ENCODE measurements around the gene TLR9. TPM values are rescaled to one million over a fixed set of nuclear protein-coding genes. Genes with fewer than 3 reads are reported as not detected.

TLR9 gene
- total RNA-seq, 1 experiment from 2014 or later = 26.5 TPM

GRCh38 chr3:52203701-52204100 lies 21.7 kb downstream of the TLR9 start:
- H3K9me3 ChIP-seq (ENCODE audit: low read length) = no peaks in the 10 kb centered on the region
- H4K20me1 ChIP-seq (ENCODE audit: insufficient read depth, low read depth, low read length) = 0 out of 2 replicates have a peak, but pooled peaks cover 8% of the 10 kb centered on the region
- H3K79me2 ChIP-seq (ENCODE audit: low read length) = peaks cover 14% of the 10 kb centered on the region
- H3K27me3 ChIP-seq (ENCODE audit: low read length) = no peaks in the 10 kb centered on the region
- no peak overlapping the region for H3K9ac ChIP-seq (ENCODE audit: low read length)
- no peak overlapping the region for H3K27ac ChIP-seq (ENCODE audit: low read length)
- H3K36me3 ChIP-seq (ENCODE audit: insufficient read depth, low read length) = peaks cover 63% of the 10 kb centered on the region
- H2AFZ ChIP-seq (ENCODE audit: low read length) = no peak overlapping the region
- no peak overlapping the region for H3K4me2 ChIP-seq (ENCODE audit: low read depth, low read length, poor library complexity, severe bottlenecking)
- H3K9me2 ChIP-seq (replicated peaks; ENCODE audit: insufficient read depth, low read length) = no peaks in the 10 kb centered on the region
- no peak for DNase-seq
- H3K4me3 ChIP-seq (ENCODE audit: low read length) = no peak overlapping the region
- H3K4me1 ChIP-seq (ENCODE audit: low read length) = peaks cover 41% of the 10 kb centered on the region

DNA sequence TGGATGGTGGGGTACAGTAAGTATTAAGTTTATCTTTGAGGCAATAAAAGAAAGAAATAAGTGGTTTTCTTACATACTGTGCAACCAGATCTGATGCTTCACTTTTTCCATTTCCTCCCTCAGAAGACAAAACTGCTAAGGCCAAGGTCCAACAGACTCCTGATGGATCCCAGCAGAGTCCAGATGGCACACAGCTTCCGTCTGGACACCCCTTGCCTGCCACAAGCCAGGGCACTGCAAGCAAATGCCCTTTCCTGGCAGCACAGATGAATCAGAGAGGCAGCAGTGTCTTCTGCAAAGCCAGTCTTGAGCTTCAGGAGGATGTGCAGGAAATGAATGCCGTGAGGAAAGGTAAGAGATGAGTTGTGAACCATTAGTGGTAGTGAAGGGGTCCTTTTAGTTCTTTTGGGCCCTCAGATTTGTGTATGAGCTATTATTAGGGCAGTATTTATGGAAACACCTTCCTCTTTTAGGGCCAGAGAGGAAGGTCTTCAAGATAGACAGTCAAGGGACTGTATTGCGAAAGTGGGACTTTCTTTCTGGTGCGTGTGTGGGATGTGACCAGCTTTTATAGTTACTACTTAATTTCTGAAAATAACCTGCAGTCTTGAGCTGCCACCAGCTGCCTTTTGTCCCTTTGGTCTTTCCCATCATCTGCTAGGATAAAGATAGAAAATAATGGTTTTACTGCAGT lies 22.9 kb downstream of the TLR9 start:
- H3K27ac ChIP-seq (ENCODE audit: low read length) = peak overlapping the region; percentile 75
- peaks cover 21% of the 10 kb centered on the region for H3K79me2 ChIP-seq (ENCODE audit: low read length)
- H3K4me1 ChIP-seq (ENCODE audit: low read length) = peaks cover 46% of the 10 kb centered on the region
- peak overlapping the region; percentile 48 for H3K4me2 ChIP-seq (ENCODE audit: low read depth, low read length, poor library complexity, severe bottlenecking)
- H2AFZ ChIP-seq (ENCODE audit: low read length) = no peak overlapping the region
- peak overlapping the region; percentile 54; the same call in 1 of the 2 replicates for H3K9ac ChIP-seq (ENCODE audit: low read length)
- H3K9me2 ChIP-seq (replicated peaks; ENCODE audit: insufficient read depth, low read length) = no peaks in the 10 kb centered on the region
- DNase-seq = peak; percentile 64
- no peaks in the 10 kb centered on the region; the same call in 1 of the 2 replicates for H4K20me1 ChIP-seq (ENCODE audit: insufficient read depth, low read depth, low read length)
- no peaks in the 10 kb centered on the region for H3K9me3 ChIP-seq (ENCODE audit: low read length)
- H3K27me3 ChIP-seq (ENCODE audit: low read length) = no peaks in the 10 kb centered on the region
- peaks cover 52% of the 10 kb centered on the region for H3K36me3 ChIP-seq (ENCODE audit: insufficient read depth, low read length)
- peak overlapping the region; percentile 10; the same call in 1 of the 2 replicates for H3K4me3 ChIP-seq (ENCODE audit: low read length)

GRCh38 chr3:52200981-52201679 lies 24.3 kb downstream of the TLR9 start:
- Histone ChIP-seq H3K9ac (ENCODE audit: low read length) (no peak overlapping the region), H3K79me2 (ENCODE audit: low read length) (peaks cover 21% of the 10 kb centered on the region), H4K20me1 (ENCODE audit: insufficient read depth, low read depth, low read length) (no peaks in the 10 kb centered on the region; the same call in 1 of the 2 replicates), H3K27ac (ENCODE audit: low read length) (peak overlapping the region; percentile 75), H3K4me1 (ENCODE audit: low read length) (peaks cover 53% of the 10 kb centered on the region), H3K9me2 (replicated peaks; ENCODE audit: insufficient read depth, low read length) (no peaks in the 10 kb centered on the region), H2AFZ (ENCODE audit: low read length) (no peak overlapping the region), H3K4me2 (ENCODE audit: low read depth, low read length, poor library complexity, severe bottlenecking) (peak overlapping the region; percentile 48), H3K27me3 (ENCODE audit: low read length) (no peaks in the 10 kb centered on the region), H3K4me3 (ENCODE audit: low read length) (no peak overlapping the region), H3K9me3 (ENCODE audit: low read length) (no peaks in the 10 kb centered on the region), H3K36me3 (ENCODE audit: insufficient read depth, low read length) (peaks cover 42% of the 10 kb centered on the region; the same call in 1 of the 2 replicates)
- no peak for DNase-seq

DNA sequence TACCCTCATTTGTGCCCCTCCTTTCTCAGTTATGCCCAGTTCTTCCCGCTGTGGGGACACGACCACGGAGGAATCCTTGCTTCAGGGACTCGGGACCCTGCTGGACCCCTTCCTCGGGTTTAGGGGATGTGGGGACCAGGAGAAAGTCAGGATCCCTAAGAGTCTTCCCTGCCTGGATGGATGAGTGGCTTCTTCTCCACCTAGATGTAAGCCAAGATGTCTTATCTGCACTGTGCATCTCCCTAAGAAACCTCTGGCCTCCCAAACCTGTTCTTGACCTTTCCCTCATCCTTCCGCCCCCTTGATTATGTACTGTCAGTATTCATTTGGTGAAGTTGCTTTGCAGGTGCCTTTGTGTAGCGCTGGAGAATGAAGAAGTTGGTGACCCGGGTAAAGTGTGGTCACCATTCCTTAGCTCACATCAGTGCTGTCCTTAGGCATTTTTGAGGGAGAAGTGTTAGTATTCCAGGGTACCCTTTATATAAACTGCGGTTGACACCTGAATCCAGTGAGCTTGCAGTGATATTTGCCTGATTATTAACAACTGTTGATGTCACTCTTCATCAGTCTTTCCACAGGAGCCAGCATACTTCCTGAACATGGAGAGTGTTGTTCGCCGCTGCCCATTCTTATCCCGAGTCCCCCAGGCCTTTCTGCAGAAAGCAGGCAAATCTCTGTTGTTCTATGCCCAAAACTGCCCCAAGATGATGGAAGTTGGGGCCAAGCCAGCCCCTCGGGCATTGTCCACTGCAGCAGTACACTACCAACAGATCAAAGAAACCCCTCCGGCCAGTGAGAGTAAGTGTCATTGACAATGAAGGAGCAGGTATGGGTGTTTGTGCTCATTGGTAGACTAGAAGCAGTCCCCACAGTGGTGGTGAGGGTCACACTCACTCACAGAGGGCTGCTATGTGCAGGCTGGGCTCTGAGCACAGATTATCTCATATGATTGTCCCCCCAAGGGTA lies 26.5 kb downstream of the TLR9 start:
- Histone ChIP-seq H3K27me3 (ENCODE audit: low read length) (no peaks in the 10 kb centered on the region), H4K20me1 (ENCODE audit: insufficient read depth, low read depth, low read length) (no peaks in the 10 kb centered on the region; the same call in 1 of the 2 replicates), H3K4me3 (ENCODE audit: low read length) (peak overlapping the region; percentile 97), H2AFZ (ENCODE audit: low read length) (peak overlapping the region; percentile 65; the same call in 1 of the 2 replicates), H3K9me2 (replicated peaks; ENCODE audit: insufficient read depth, low read length) (no peaks in the 10 kb centered on the region), H3K9ac (ENCODE audit: low read length) (peak overlapping the region; percentile 97), H3K79me2 (ENCODE audit: low read length) (peaks cover 21% of the 10 kb centered on the region), H3K4me2 (ENCODE audit: low read depth, low read length, poor library complexity, severe bottlenecking) (peak overlapping the region; percentile 92), H3K9me3 (ENCODE audit: low read length) (no peaks in the 10 kb centered on the region), H3K27ac (ENCODE audit: low read length) (peak overlapping the region; percentile 66), H3K4me1 (ENCODE audit: low read length) (peaks cover 53% of the 10 kb centered on the region), H3K36me3 (ENCODE audit: insufficient read depth, low read length) (peaks cover 21% of the 10 kb centered on the region; the same call in 1 of the 2 replicates)
- no peak for DNase-seq

GRCh38 chr3:52197842-52198625 lies 27.4 kb downstream of the TLR9 start, which contains the start of gene ALAS1:
Gene ALAS1 (plus strand): TSS chr3:52198160. CDS start chr3:52199242, 1,082 bp downstream.
- peaks cover 48% of the 10 kb centered on the region for H3K4me1 ChIP-seq (ENCODE audit: low read length)
- peak within 1 kb of the TSS; percentile 92 for H3K4me2 ChIP-seq (ENCODE audit: low read depth, low read length, poor library complexity, severe bottlenecking)
- H3K4me3 ChIP-seq (ENCODE audit: low read length) = peak within 1 kb of the TSS; percentile 97
- peak within 1 kb of the TSS; percentile 73; the same call in 1 of the 2 replicates for H2AFZ ChIP-seq (ENCODE audit: low read length)
- H3K79me2 ChIP-seq (ENCODE audit: low read length) = peaks cover 21% of the 10 kb centered on the region
- H3K27me3 ChIP-seq (ENCODE audit: low read length) = no peaks in the 10 kb centered on the region
- DNase-seq = peak; percentile 94
- H3K9me2 ChIP-seq (replicated peaks; ENCODE audit: insufficient read depth, low read length) = no peaks in the 10 kb centered on the region
- H3K36me3 ChIP-seq (ENCODE audit: insufficient read depth, low read length) = peaks cover 15% of the 10 kb centered on the region; the same call in 1 of the 2 replicates
- peak within 1 kb of the TSS; percentile 97 for H3K9ac ChIP-seq (ENCODE audit: low read length)
- peak within 1 kb of the TSS; percentile 66 for H3K27ac ChIP-seq (ENCODE audit: low read length)
- H3K9me3 ChIP-seq (ENCODE audit: low read length) = no peaks in the 10 kb centered on the region
- no peaks in the 10 kb centered on the region; the same call in 1 of the 2 replicates for H4K20me1 ChIP-seq (ENCODE audit: insufficient read depth, low read depth, low read length)

DNA sequence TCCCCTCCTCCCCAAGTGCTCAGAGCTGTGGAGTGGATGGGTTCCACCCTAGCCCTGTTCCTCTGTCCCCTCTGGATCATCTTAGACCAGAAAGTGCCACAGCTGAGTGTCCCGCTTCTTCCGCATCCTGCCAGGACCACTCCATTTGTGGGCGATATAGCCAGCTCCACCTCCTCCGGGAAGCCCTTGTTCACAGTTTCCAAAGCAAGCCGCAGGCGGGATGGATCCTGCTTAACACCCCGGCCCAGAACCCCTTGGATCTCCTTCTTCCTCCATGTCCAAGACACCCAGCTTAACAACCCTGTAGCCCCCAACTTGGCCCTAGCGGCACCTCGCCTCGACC lies 28.0 kb downstream of the TLR9 start:
- Histone ChIP-seq H3K4me2 (ENCODE audit: low read depth, low read length, poor library complexity, severe bottlenecking) (peak overlapping the region; percentile 92), H3K9ac (ENCODE audit: low read length) (peak overlapping the region; percentile 97), H3K9me2 (replicated peaks; ENCODE audit: insufficient read depth, low read length) (no peaks in the 10 kb centered on the region), H3K4me3 (ENCODE audit: low read length) (peak overlapping the region; percentile 97), H3K36me3 (ENCODE audit: insufficient read depth, low read length) (peaks cover 9% of the 10 kb centered on the region; the same call in 1 of the 2 replicates), H3K27me3 (ENCODE audit: low read length) (no peaks in the 10 kb centered on the region), H4K20me1 (ENCODE audit: insufficient read depth, low read depth, low read length) (no peaks in the 10 kb centered on the region; the same call in 1 of the 2 replicates), H3K79me2 (ENCODE audit: low read length) (peaks cover 21% of the 10 kb centered on the region), H3K27ac (ENCODE audit: low read length) (no peak overlapping the region), H2AFZ (ENCODE audit: low read length) (peak overlapping the region; percentile 73; the same call in 1 of the 2 replicates), H3K4me1 (ENCODE audit: low read length) (peaks cover 42% of the 10 kb centered on the region), H3K9me3 (ENCODE audit: low read length) (no peaks in the 10 kb centered on the region)
- no peak for DNase-seq

GRCh38 chr3:52196977-52197376 lies 28.5 kb downstream of the TLR9 start:
- Histone ChIP-seq H3K9me3 (ENCODE audit: low read length) (no peaks in the 10 kb centered on the region), H4K20me1 (ENCODE audit: insufficient read depth, low read depth, low read length) (no peaks in the 10 kb centered on the region; the same call in 1 of the 2 replicates), H3K9ac (ENCODE audit: low read length) (peak overlapping the region; percentile 97), H3K27me3 (ENCODE audit: low read length) (no peaks in the 10 kb centered on the region), H3K4me2 (ENCODE audit: low read depth, low read length, poor library complexity, severe bottlenecking) (peak overlapping the region; percentile 92), H3K36me3 (ENCODE audit: insufficient read depth, low read length) (peaks cover 7% of the 10 kb centered on the region; the same call in 1 of the 2 replicates), H3K79me2 (ENCODE audit: low read length) (peaks cover 21% of the 10 kb centered on the region), H3K9me2 (replicated peaks; ENCODE audit: insufficient read depth, low read length) (no peaks in the 10 kb centered on the region), H3K4me1 (ENCODE audit: low read length) (peaks cover 37% of the 10 kb centered on the region), H2AFZ (ENCODE audit: low read length) (no peak overlapping the region), H3K4me3 (ENCODE audit: low read length) (peak overlapping the region; percentile 97; the same call in 1 of the 2 replicates), H3K27ac (ENCODE audit: low read length) (no peak overlapping the region)
- DNase-seq = no peak

Measured in Karpas-422 (cell line).